Fibroblast of mammary gland (primary cell): ENCODE results near the gene ARVCF.

ENCODE experiments used
- DNase-seq: peaks from one replicate; pipeline ENCODE4 v3.0.0-alpha.2; 2010; ENCODE audit warnings: low read depth
- H3K4me3 ChIP-seq: 2 replicates; pipeline ENCODE4 v1.5.1; 2011; ENCODE audit warnings: low read depth, mild to moderate bottlenecking, low read length, moderate library complexity; ENCODE audit not compliant: control insufficient read depth
- CTCF ChIP-seq: conservative IDR thresholded peaks from 2 replicates; pipeline ENCODE4 v1.5.1; 2011; ENCODE audit warnings: low read depth, low read length, inconsistent platforms; ENCODE audit not compliant: control insufficient read depth, insufficient read depth

Gene ARVCF

GRCh38 chr22:19992481-19992911, 24.1 kb downstream of the ARVCF start:
- H3K4me3 ChIP-seq: no peak overlapping the region
- no peak for TF ChIP-seq CTCF
- DNase-seq: no peak

GRCh38 chr22:19991645-19992451, 24.8 kb downstream of the ARVCF start:
- no peak for DNase-seq
- H3K4me3 ChIP-seq: no peak overlapping the region
- TF ChIP-seq CTCF: no peak

- no peak overlapping the region for H3K4me3 ChIP-seq
- no peak for TF ChIP-seq CTCF
- DNase-seq: no peak
Measured at GRCh38 chr22:19991395-19991644, 25.3 kb downstream of the ARVCF start.

- no peak overlapping the region for H3K4me3 ChIP-seq
- TF ChIP-seq CTCF: no peak
- no peak for DNase-seq
Measured at GRCh38 chr22:19990609-19991394, 25.8 kb downstream of the ARVCF start.

GRCh38 chr22:19990188-19990587, 26.4 kb downstream of the ARVCF start:
- DNase-seq: no peak
- no peak overlapping the region for H3K4me3 ChIP-seq
- no peak for TF ChIP-seq CTCF

GRCh38 chr22:19989725-19990067, 26.9 kb downstream of the ARVCF start:
- DNase-seq: no peak
- no peak overlapping the region for H3K4me3 ChIP-seq
- TF ChIP-seq CTCF: no peak
